HPDE6-E6E7 (cell line): ENCODE data around the gene CERT1.
"Not testable (repeated sequence)": the region's sequence is repeated elsewhere in the genome, so short reads cannot be mapped to it uniquely, and the experiment has no call there.

Source experiments
- DNase-seq: peaks from one replicate; pipeline ENCODE4 v3.0.0; 2011; ENCODE audit warnings: missing footprints; ENCODE audit errors: extremely low spot score

CERT1 gene

GRCh38 chr5:75524071-75524470, 12.6 kb upstream of the CERT1 start:
- DNase-seq = no peak

GRCh38 chr5:75523275-75523674, 11.8 kb upstream of the CERT1 start:
- DNase-seq = peak; percentile 13

- no peak for DNase-seq
These were observed 11.1 kb upstream of the CERT1 start for GRCh38 chr5:75522542-75522941.

- DNase-seq = no peak
These were observed 10.6 kb upstream of the CERT1 start for GRCh38 chr5:75522025-75522424.

GRCh38 chr5:75521195-75521594, 9.8 kb upstream of the CERT1 start:
- no peak for DNase-seq

GRCh38 chr5:75519761-75520160, 8.3 kb upstream of the CERT1 start:
- DNase-seq = no peak

- no peak for DNase-seq
These were observed 2.9 kb upstream of the CERT1 start for GRCh38 chr5:75514323-75514722.

- DNase-seq = no peak
These were observed 2.4 kb upstream of the CERT1 start for GRCh38 chr5:75513841-75514240.

- DNase-seq = no peak
These were observed 1.1 kb upstream of the CERT1 start for GRCh38 chr5:75512383-75513074.

- peak; percentile 11 for DNase-seq
These were observed 494 bp downstream of the CERT1 start for GRCh38 chr5:75510836-75511434.

- DNase-seq = peak; percentile 3
These were observed 1.0 kb downstream of the CERT1 start for GRCh38 chr5:75510417-75510835.

GRCh38 chr5:75509956-75510355, 1.5 kb downstream of the CERT1 start:
- no peak for DNase-seq

- no peak for DNase-seq
These were observed 1.9 kb downstream of the CERT1 start for GRCh38 chr5:75509546-75509945.

- DNase-seq = no peak
These were observed 3.6 kb downstream of the CERT1 start for GRCh38 chr5:75507841-75508240.

- DNase-seq = not testable (repeated sequence)
These were observed 6.3 kb downstream of the CERT1 start for GRCh38 chr5:75505112-75505511.

GRCh38 chr5:75498875-75499274, 12.6 kb downstream of the CERT1 start:
- DNase-seq = not testable (repeated sequence)

- no peak for DNase-seq
These were observed 13.1 kb downstream of the CERT1 start for GRCh38 chr5:75498208-75498777.

- DNase-seq = no peak
These were observed 15.4 kb downstream of the CERT1 start for GRCh38 chr5:75496026-75496425.

GRCh38 chr5:75491621-75492020, 19.8 kb downstream of the CERT1 start:
- no peak for DNase-seq

- DNase-seq = not testable (repeated sequence)
These were observed 21.6 kb downstream of the CERT1 start for GRCh38 chr5:75489847-75490246.

- no peak for DNase-seq
These were observed 26.8 kb downstream of the CERT1 start for GRCh38 chr5:75484605-75485004.

- no peak for DNase-seq
These were observed 28.9 kb downstream of the CERT1 start for GRCh38 chr5:75482482-75482881.

GRCh38 chr5:75481024-75481423, 30.4 kb downstream of the CERT1 start:
- DNase-seq = no peak
